Fibroblast of lung (primary cell): Measurements from ENCODE around the gene FCGR3B. TPM values are rescaled to one million over a fixed set of nuclear protein-coding genes. Genes with fewer than 3 reads are reported as not detected.
"Not testable (repeated sequence)": the region's sequence is repeated elsewhere in the genome, so short reads cannot be mapped to it uniquely, and the experiment has no call there.

Experiments
- DNase-seq, 2 donors: peaks; one replicate each; pipeline versions ENCODE4 v3.0.0 to v3.0.0-alpha.2; 2010; ENCODE audit warnings: low read depth in 2 of 2
- H2AFZ ChIP-seq: 2 replicates; pipeline ENCODE4 v1.5.1; 2012; ENCODE audit warnings: low read length, control low read depth, inconsistent platforms
- H3K27ac ChIP-seq: 2 replicates; pipeline ENCODE4 v1.5.1; 2011; ENCODE audit warnings: low read length, control low read depth; ENCODE audit not compliant: insufficient read depth
- H3K27me3 ChIP-seq: 2 replicates; pipeline ENCODE4 v1.5.1; 2011; ENCODE audit warnings: mild to moderate bottlenecking, low read length; ENCODE audit not compliant: control insufficient read depth, insufficient read depth
- H3K36me3 ChIP-seq: 2 replicates; pipeline ENCODE4 v1.5.1; 2011; ENCODE audit warnings: low read length; ENCODE audit not compliant: control insufficient read depth, insufficient read depth
- H3K4me1 ChIP-seq: 2 replicates; pipeline ENCODE4 v1.5.1; 2011; ENCODE audit warnings: low read length; ENCODE audit not compliant: control insufficient read depth, insufficient read depth; ENCODE audit errors: extremely low read depth
- H3K4me2 ChIP-seq: 2 replicates; pipeline ENCODE4 v1.5.1; 2011; ENCODE audit warnings: low read length, control low read depth; ENCODE audit not compliant: insufficient read depth; ENCODE audit errors: extremely low read depth
- H3K4me3 ChIP-seq, 4 experiments: fragments of 200-600 bp in 1 of 4; sonication (generic) in 1 of 4; replicated peaks in 1 of 4; 2 replicates each; pipeline ENCODE4 v1.5.1; 2011 to 2016; ENCODE audit warnings: low read length in 4 of 4, low read depth in 3 of 4, mild to moderate bottlenecking in 3 of 4, control low read depth in 2 of 4, inconsistent platforms in 1 of 4, mixed read lengths in 1 of 4; ENCODE audit not compliant: insufficient read depth in 1 of 4; ENCODE audit errors: control extremely low read depth in 1 of 4
- H3K79me2 ChIP-seq: 2 replicates; pipeline ENCODE4 v1.5.1; 2012; ENCODE audit warnings: mild to moderate bottlenecking, low read length, inconsistent platforms; ENCODE audit not compliant: control insufficient read depth, insufficient read depth
- H3K9ac ChIP-seq: 2 replicates; pipeline ENCODE4 v1.5.1; 2011; ENCODE audit warnings: mild to moderate bottlenecking, low read length, control low read depth; ENCODE audit not compliant: insufficient read depth
- H3K9me3 ChIP-seq: 2 replicates; pipeline ENCODE4 v1.5.1; 2012; ENCODE audit warnings: low read depth, low read length; ENCODE audit not compliant: control insufficient read depth, insufficient read depth
- H4K20me1 ChIP-seq: 2 replicates; pipeline ENCODE4 v1.5.1; 2011; ENCODE audit warnings: low read length; ENCODE audit not compliant: control insufficient read depth, insufficient read depth; ENCODE audit errors: extremely low read depth
- EZH2 ChIP-seq: IDR thresholded peaks from 2 replicates; pipeline ENCODE4 v1.5.1; 2012; ENCODE audit warnings: low read length, control low read depth, mild to moderate bottlenecking; ENCODE audit errors: missing control alignments
- polyA plus RNA-seq, 2 donors: library from polyadenylated mRNA; depleted of rRNA in 1 of 2; stranded (reverse) in 1 of 2; unstranded in 1 of 2; fragments of >200 nt; gene quantifications; 2 replicates each; pipeline ENCODE4 v1.2.1, GENCODE V29; 2011 to 2012; ENCODE audit warnings: missing spikeins in 1 of 2
- total RNA-seq: library from RNA; depleted of rRNA; stranded (reverse); fragments of >200 nt; gene quantifications from 2 replicates; pipeline ENCODE4 v1.2.1, GENCODE V29; 2014
- TF ChIP-seq, protein P1 (sequence below), 2 donors: IDR thresholded peaks in 1 of 2; conservative IDR thresholded peaks in 1 of 2; 1 replicate in 1 of 2; 2 replicates in 1 of 2; pipeline ENCODE4 v1.5.1; 2011 to 2012; ENCODE audit warnings: low read length in 2 of 2, control low read depth in 1 of 2, inconsistent platforms in 1 of 2, low read depth in 1 of 2, mild to moderate bottlenecking in 1 of 2

Gene FCGR3B
- total and polyA plus RNA-seq, 2 donors (not counting 1 experiment from before 2014, with no cell fraction given), result not detected

DNA sequence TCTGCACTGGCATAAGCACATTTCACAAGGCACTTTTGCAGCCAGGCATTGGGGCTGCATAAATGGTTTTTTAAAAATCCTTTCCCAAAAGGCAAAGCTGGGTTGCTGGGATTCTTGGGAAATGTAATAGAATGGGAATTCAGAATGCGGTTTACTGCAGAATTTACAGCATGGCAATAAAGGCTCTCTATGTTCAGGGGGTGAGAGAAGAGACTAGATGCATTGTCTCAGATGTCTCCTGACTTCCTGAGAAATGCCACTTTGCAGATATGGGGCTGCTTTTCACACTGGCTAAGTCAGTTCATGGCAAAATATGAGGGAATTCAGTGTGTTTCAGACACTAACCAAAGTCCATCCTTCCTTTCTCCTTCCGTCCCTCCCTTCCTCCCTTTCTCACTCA, 45.5 kb upstream of the FCGR3B start:
- TF ChIP-seq, protein P1, sequence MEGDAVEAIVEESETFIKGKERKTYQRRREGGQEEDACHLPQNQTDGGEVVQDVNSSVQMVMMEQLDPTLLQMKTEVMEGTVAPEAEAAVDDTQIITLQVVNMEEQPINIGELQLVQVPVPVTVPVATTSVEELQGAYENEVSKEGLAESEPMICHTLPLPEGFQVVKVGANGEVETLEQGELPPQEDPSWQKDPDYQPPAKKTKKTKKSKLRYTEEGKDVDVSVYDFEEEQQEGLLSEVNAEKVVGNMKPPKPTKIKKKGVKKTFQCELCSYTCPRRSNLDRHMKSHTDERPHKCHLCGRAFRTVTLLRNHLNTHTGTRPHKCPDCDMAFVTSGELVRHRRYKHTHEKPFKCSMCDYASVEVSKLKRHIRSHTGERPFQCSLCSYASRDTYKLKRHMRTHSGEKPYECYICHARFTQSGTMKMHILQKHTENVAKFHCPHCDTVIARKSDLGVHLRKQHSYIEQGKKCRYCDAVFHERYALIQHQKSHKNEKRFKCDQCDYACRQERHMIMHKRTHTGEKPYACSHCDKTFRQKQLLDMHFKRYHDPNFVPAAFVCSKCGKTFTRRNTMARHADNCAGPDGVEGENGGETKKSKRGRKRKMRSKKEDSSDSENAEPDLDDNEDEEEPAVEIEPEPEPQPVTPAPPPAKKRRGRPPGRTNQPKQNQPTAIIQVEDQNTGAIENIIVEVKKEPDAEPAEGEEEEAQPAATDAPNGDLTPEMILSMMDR (conservative IDR thresholded peaks at IDR 0.05 in 1 of 2, IDR thresholded peaks at IDR 0.05 in 1 of 2; ENCODE audit: low read depth in 1 of 2, low read length in 2 of 2), result no peak
- TF ChIP-seq EZH2, result no peak
- H3K4me2 ChIP-seq, result no peak overlapping the region

DNA sequence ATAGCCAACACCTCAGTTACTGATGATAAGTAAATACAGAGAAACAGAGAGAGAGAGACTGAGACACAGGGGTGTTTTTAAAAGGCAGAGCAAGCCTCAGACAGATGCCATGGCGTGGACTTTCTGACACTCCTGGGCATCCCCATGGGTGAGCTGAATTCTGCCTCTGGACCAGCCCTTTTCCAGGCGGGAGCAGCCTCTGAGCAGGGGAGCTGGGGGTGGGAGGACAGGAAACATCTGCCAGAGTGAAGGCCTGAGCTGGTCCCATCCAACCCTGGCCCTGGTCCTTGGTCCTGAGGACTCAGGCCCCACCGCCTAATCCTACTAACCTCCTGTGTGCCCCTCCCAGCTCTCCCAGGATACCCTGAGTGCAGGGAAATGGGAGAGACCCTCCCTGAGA, 43.9 kb upstream of the FCGR3B start:
- not testable (repeated sequence) for H3K4me3 ChIP-seq, H3K27me3 ChIP-seq, H3K4me2 ChIP-seq, H3K79me2 ChIP-seq, H2AFZ ChIP-seq, H3K9me3 ChIP-seq, H3K36me3 ChIP-seq, H3K9ac ChIP-seq, DNase-seq, H4K20me1 ChIP-seq, H3K4me1 ChIP-seq, H3K27ac ChIP-seq

More for the DNA sequence above, 45.5 kb upstream of the FCGR3B start:
- no peak for DNase-seq
- Histone ChIP-seq H4K20me1 (no peaks in the 10 kb centered on the region), H3K79me2 (no peaks in the 10 kb centered on the region), H3K27me3 (no peaks in the 10 kb centered on the region), H3K4me1 (no peaks in the 10 kb centered on the region), H3K36me3 (no peaks in the 10 kb centered on the region), H3K9ac (no peak overlapping the region), H3K9me3 (no peaks in the 10 kb centered on the region), H3K4me3 (no peak overlapping the region), H3K27ac (no peak overlapping the region), H2AFZ (no peak overlapping the region)

GRCh38 chr1:161674447-161674846, 43.5 kb upstream of the FCGR3B start:
- not testable (repeated sequence) for H3K9me3 ChIP-seq, H2AFZ ChIP-seq, DNase-seq, H3K4me1 ChIP-seq, H3K9ac ChIP-seq, H3K27ac ChIP-seq, H3K4me2 ChIP-seq, H3K4me3 ChIP-seq, H3K79me2 ChIP-seq, H4K20me1 ChIP-seq, H3K27me3 ChIP-seq, H3K36me3 ChIP-seq

DNA sequence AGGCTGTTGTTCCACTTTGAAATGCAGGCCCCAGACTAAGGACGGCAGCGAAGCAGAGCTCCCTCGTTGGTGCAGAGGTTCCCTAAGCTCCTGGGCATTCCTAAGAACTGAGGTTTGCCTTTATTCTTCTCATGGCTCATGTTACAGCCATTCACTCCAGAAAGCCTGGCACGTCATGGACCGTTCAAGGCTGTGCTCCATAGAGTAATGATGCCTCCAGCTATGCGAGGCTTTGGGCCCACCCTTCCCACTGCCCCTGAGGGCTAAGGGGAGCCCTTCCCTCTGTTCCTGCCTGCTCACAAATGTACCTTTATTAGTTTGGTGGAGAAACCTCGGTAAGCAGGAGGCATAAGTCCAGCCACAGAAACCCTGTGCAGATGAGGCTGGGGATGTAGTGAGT, 42.5 kb upstream of the FCGR3B start:
- H3K36me3 ChIP-seq, H2AFZ ChIP-seq, H4K20me1 ChIP-seq, H3K27ac ChIP-seq, H3K9me3 ChIP-seq, H3K9ac ChIP-seq, H3K4me3 ChIP-seq, H3K4me2 ChIP-seq, H3K79me2 ChIP-seq, H3K27me3 ChIP-seq, H3K4me1 ChIP-seq: not testable (repeated sequence)
- DNase-seq, result peak in 1 of 2 donors; percentile 19

- H3K9me3 ChIP-seq, H3K4me3 ChIP-seq, H3K4me1 ChIP-seq, H3K36me3 ChIP-seq, H3K9ac ChIP-seq, H3K27me3 ChIP-seq, H3K79me2 ChIP-seq, H3K27ac ChIP-seq, H4K20me1 ChIP-seq, H2AFZ ChIP-seq, H3K4me2 ChIP-seq: not testable (repeated sequence)
- DNase-seq, result peak in 1 of 2 donors; percentile 11
These were observed 40.4 kb upstream of the FCGR3B start for GRCh38 chr1:161671045-161672020.

GRCh38 chr1:161664689-161665088, 33.7 kb upstream of the FCGR3B start:
- H3K4me2 ChIP-seq, H2AFZ ChIP-seq, H3K27me3 ChIP-seq, H3K36me3 ChIP-seq, H3K9me3 ChIP-seq, H3K27ac ChIP-seq, H3K4me1 ChIP-seq, H3K4me3 ChIP-seq, H3K79me2 ChIP-seq, DNase-seq, H4K20me1 ChIP-seq, H3K9ac ChIP-seq: not testable (repeated sequence)
